Ishikawa (cell line): Measurements from ENCODE around the gene TP53BP2.

Experiments
- CEBPB ChIP-seq: IDR thresholded peaks from 2 replicates; pipeline ENCODE4 v1.6.1; 2012
- CREB1 ChIP-seq: IDR thresholded peaks from 2 replicates; pipeline ENCODE4 v1.6.1; 2012; ENCODE audit warnings: low read depth
- EGR1 ChIP-seq: IDR thresholded peaks from 2 replicates; pipeline ENCODE4 v1.6.1; 2012
- MAX ChIP-seq: IDR thresholded peaks from 2 replicates; pipeline ENCODE4 v1.6.1; 2012
- RAD21 ChIP-seq: IDR thresholded peaks from 2 replicates; pipeline ENCODE4 v1.6.1; 2012; ENCODE audit warnings: low read depth
- TF ChIP-seq, protein P1 (sequence below): IDR thresholded peaks from 2 replicates; pipeline ENCODE4 v1.6.1; 2012; ENCODE audit warnings: low read depth, mild to moderate bottlenecking

GRCh38 chr1:223751696-223752095 is 94.1 kb downstream of the TP53BP2 start:
- TF ChIP-seq, protein P1, sequence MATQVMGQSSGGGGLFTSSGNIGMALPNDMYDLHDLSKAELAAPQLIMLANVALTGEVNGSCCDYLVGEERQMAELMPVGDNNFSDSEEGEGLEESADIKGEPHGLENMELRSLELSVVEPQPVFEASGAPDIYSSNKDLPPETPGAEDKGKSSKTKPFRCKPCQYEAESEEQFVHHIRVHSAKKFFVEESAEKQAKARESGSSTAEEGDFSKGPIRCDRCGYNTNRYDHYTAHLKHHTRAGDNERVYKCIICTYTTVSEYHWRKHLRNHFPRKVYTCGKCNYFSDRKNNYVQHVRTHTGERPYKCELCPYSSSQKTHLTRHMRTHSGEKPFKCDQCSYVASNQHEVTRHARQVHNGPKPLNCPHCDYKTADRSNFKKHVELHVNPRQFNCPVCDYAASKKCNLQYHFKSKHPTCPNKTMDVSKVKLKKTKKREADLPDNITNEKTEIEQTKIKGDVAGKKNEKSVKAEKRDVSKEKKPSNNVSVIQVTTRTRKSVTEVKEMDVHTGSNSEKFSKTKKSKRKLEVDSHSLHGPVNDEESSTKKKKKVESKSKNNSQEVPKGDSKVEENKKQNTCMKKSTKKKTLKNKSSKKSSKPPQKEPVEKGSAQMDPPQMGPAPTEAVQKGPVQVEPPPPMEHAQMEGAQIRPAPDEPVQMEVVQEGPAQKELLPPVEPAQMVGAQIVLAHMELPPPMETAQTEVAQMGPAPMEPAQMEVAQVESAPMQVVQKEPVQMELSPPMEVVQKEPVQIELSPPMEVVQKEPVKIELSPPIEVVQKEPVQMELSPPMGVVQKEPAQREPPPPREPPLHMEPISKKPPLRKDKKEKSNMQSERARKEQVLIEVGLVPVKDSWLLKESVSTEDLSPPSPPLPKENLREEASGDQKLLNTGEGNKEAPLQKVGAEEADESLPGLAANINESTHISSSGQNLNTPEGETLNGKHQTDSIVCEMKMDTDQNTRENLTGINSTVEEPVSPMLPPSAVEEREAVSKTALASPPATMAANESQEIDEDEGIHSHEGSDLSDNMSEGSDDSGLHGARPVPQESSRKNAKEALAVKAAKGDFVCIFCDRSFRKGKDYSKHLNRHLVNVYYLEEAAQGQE = no peak
- TF ChIP-seq EGR1 (no peak), RAD21 (no peak), MAX (no peak), CREB1 (no peak), CEBPB (no peak)
